ENCODE data around the gene EDARADD. TPM values are rescaled to one million over a fixed set of nuclear protein-coding genes. Genes with fewer than 3 reads are reported as not detected.

EDARADD gene
- total and polyA plus RNA-seq, 2 experiments from 2014 or later: 0.86 to 1.7 TPM

GRCh38 chr1:236472850-236473788 is 79.0 kb downstream of the EDARADD start:
- H3K27me3 ChIP-seq (replicated peaks; ENCODE audit: insufficient read depth): 0 out of 2 replicates have a peak, but pooled peaks cover 5% of the 10 kb centered on the region
- no peaks in the 10 kb centered on the region for H3K9me2 ChIP-seq (ENCODE audit: insufficient read depth)
- H3K27ac ChIP-seq: no peak overlapping the region
- in situ Hi-C loops (cut with MboI): no loop called here
- no peaks in the 10 kb centered on the region for H3K36me3 ChIP-seq (ENCODE audit: low read depth)
- H3K9me3 ChIP-seq (ENCODE audit: low read depth): no peaks in the 10 kb centered on the region
- DNase-seq: no peak
- TF ChIP-seq EZH2 (IDR thresholded peaks at IDR 0.05; ENCODE audit: insufficient read depth, poor library complexity, severe bottlenecking) (no peak), EZH2phosphoT487 (IDR thresholded peaks at IDR 0.05; ENCODE audit: insufficient read depth, low read depth) (no peak)
- no peaks in the 10 kb centered on the region for H3K4me1 ChIP-seq (ENCODE audit: insufficient read depth)
- 47 to 50% methylated on average over 17 of the region's 17 CpGs for WGBS, 2 experiments (ENCODE audit: low coverage in 1 of 2, low lambda C conversion rate in 2 of 2, missing lambda C conversion rate in 2 of 2)
- no peaks in the 10 kb centered on the region for H3K79me2 ChIP-seq (ENCODE audit: insufficient read depth)
- H4K20me1 ChIP-seq (ENCODE audit: insufficient read depth): no peaks in the 10 kb centered on the region
- no peak overlapping the region for H3K4me2 ChIP-seq (ENCODE audit: unreplicated experiment)
- no peak overlapping the region for H2AFZ ChIP-seq
- no peaks in the 10 kb centered on the region for H3F3A ChIP-seq (ENCODE audit: insufficient read depth)
- H3K4me3 ChIP-seq: no peak overlapping the region
- H3K9ac ChIP-seq: no peak overlapping the region

DNA sequence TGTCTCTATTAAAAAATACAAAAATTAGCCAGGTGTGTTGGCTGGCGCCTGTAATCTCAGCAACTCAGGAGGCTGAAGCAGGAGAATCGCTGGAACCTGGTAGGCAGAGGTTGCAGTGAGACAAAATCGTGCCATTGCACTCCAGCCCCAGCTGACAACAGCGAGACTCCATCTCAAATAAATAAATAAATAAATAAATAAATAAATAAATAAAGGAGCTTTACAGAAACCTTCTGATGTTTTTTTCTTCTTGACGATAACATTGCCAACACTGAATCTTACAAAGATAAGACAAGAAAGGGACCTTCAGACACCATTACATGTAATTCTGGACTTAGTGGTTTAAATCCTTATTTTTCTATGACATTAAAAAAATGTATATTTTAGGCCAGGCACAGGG is 81.9 kb downstream of the EDARADD start:
- Histone ChIP-seq H3K9ac (no peak overlapping the region), H3K4me3 (no peak overlapping the region), H3K36me3 (ENCODE audit: low read depth) (no peaks in the 10 kb centered on the region), H3K79me2 (ENCODE audit: insufficient read depth) (no peaks in the 10 kb centered on the region), H3K4me1 (ENCODE audit: insufficient read depth) (no peaks in the 10 kb centered on the region), H3K27me3 (replicated peaks; ENCODE audit: insufficient read depth) (0 out of 2 replicates have a peak, but pooled peaks cover 5% of the 10 kb centered on the region), H3K9me3 (ENCODE audit: low read depth) (no peaks in the 10 kb centered on the region), H2AFZ (no peak overlapping the region), H3K9me2 (ENCODE audit: insufficient read depth) (no peaks in the 10 kb centered on the region), H4K20me1 (ENCODE audit: insufficient read depth) (no peaks in the 10 kb centered on the region), H3K27ac (no peak overlapping the region), H3F3A (ENCODE audit: insufficient read depth) (no peaks in the 10 kb centered on the region), H3K4me2 (ENCODE audit: unreplicated experiment) (no peak overlapping the region)
- no peak for TF ChIP-seq EZH2phosphoT487 (IDR thresholded peaks at IDR 0.05; ENCODE audit: insufficient read depth, low read depth)
- TF ChIP-seq EZH2 (IDR thresholded peaks at IDR 0.05; ENCODE audit: insufficient read depth, poor library complexity, severe bottlenecking): no peak
- no peak for DNase-seq
- in situ Hi-C loops (cut with MboI): no loop called here
- WGBS, 2 experiments (ENCODE audit: low coverage in 1 of 2, low lambda C conversion rate in 2 of 2, missing lambda C conversion rate in 2 of 2): 65 to 66% methylated on average over 5 of the region's 5 CpGs

DNA sequence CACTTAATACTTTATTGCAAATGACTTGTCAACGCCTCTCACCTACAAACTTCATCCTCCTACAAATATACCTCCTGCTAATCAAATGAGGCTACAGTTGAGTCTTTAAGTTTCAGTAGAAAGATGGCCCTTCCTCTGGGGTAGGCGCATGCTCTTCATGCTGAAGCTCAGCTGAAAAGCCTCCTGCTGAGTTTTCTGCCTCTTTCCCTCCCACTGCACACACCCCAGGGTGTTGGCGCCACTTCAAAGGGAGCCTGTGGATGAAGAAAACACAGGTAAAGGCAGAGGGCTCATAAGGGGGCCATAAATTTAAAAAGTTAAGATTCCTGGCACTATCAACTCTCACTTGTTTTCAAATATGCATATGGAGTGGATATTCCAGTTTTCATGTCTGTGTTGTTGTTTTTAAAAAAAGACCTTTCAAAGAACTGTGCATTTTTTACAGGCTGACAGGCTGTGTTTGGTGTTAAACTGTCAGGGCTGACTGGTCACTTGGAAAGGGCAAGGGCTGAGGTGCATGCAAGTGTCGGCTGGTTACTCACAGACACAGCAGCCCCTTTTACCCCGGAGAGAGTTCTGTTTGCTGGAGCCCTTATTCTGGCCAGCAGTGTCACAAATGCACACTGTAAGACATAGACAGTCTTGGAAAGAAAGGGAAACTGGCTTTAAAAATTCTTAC is 86.8 kb downstream of the EDARADD start:
- Histone ChIP-seq H3K4me2 (ENCODE audit: unreplicated experiment) (no peak overlapping the region), H3K9me2 (ENCODE audit: insufficient read depth) (no peaks in the 10 kb centered on the region), H4K20me1 (ENCODE audit: insufficient read depth) (no peaks in the 10 kb centered on the region), H3K27ac (no peak overlapping the region), H2AFZ (no peak overlapping the region), H3K4me1 (ENCODE audit: insufficient read depth) (no peaks in the 10 kb centered on the region), H3K9me3 (ENCODE audit: low read depth) (no peaks in the 10 kb centered on the region), H3F3A (ENCODE audit: insufficient read depth) (no peaks in the 10 kb centered on the region), H3K36me3 (ENCODE audit: low read depth) (no peaks in the 10 kb centered on the region), H3K27me3 (replicated peaks; ENCODE audit: insufficient read depth) (no peaks in the 10 kb centered on the region), H3K79me2 (ENCODE audit: insufficient read depth) (no peaks in the 10 kb centered on the region), H3K9ac (no peak overlapping the region), H3K4me3 (no peak overlapping the region)
- no peak for DNase-seq
- in situ Hi-C loops (cut with MboI): no loop called here
- TF ChIP-seq EZH2phosphoT487 (IDR thresholded peaks at IDR 0.05; ENCODE audit: insufficient read depth, low read depth) (no peak), EZH2 (IDR thresholded peaks at IDR 0.05; ENCODE audit: insufficient read depth, poor library complexity, severe bottlenecking) (no peak)
- WGBS, 2 experiments (ENCODE audit: low coverage in 1 of 2, low lambda C conversion rate in 2 of 2, missing lambda C conversion rate in 2 of 2): 29 to 32% methylated on average over 5 of the region's 5 CpGs

- Histone ChIP-seq H3K27ac (no peak overlapping the region), H3K36me3 (ENCODE audit: low read depth) (no peaks in the 10 kb centered on the region), H3K9me3 (ENCODE audit: low read depth) (no peaks in the 10 kb centered on the region), H2AFZ (no peak overlapping the region), H4K20me1 (ENCODE audit: insufficient read depth) (no peaks in the 10 kb centered on the region), H3K9me2 (ENCODE audit: insufficient read depth) (no peaks in the 10 kb centered on the region), H3K9ac (no peak overlapping the region), H3K27me3 (replicated peaks; ENCODE audit: insufficient read depth) (no peaks in the 10 kb centered on the region), H3F3A (ENCODE audit: insufficient read depth) (no peaks in the 10 kb centered on the region), H3K79me2 (ENCODE audit: insufficient read depth) (no peaks in the 10 kb centered on the region), H3K4me1 (ENCODE audit: insufficient read depth) (no peaks in the 10 kb centered on the region), H3K4me2 (ENCODE audit: unreplicated experiment) (no peak overlapping the region), H3K4me3 (no peak overlapping the region)
- DNase-seq: no peak
- in situ Hi-C loops (cut with MboI): no loop called here
- 79 to 82% methylated on average over 13 to 14 of the region's 14 CpGs for WGBS, 2 experiments (ENCODE audit: low coverage in 1 of 2, low lambda C conversion rate in 2 of 2, missing lambda C conversion rate in 2 of 2)
- TF ChIP-seq EZH2 (IDR thresholded peaks at IDR 0.05; ENCODE audit: insufficient read depth, poor library complexity, severe bottlenecking): no peak
- TF ChIP-seq EZH2phosphoT487 (IDR thresholded peaks at IDR 0.05; ENCODE audit: insufficient read depth, low read depth): no peak
Observed at GRCh38 chr1:236484310-236484971, 90.4 kb downstream of the EDARADD start.

All from GM23248 (cell line).